Left ventricle myocardium superior (tissue), 1 donor: ENCODE measurements around the gene BMP6. TPM values are rescaled to one million over a fixed set of nuclear protein-coding genes. Genes with fewer than 3 reads are reported as not detected.

Experiments
- ATAC-seq: fragments of 200-7000 bp; cut with Tn5 transposase; one replicate; pipeline ENCODE4 v1.9.1; 2020; ENCODE audit warnings: mild to moderate bottlenecking, moderate library complexity
- DNase-seq: peaks from one replicate; pipeline ENCODE4 v3.0.0-alpha.2; 2020
- intact Hi-C: fragments of 100-400 bp; cut with micrococcal nuclease; formaldehyde crosslinking; loops from one replicate; pipeline ENCODE4 v1.11.0; 2022
- total RNA-seq: library from RNA; stranded (reverse); fragmentation: NEBNext Ultra II Directional; extraction: Animal tissue kit (Norgen Biotek cat#: 25700); gene quantifications from one replicate; pipeline ENCODE4 v1.2.1, GENCODE V29; 2021
- donor health status: DM: no; HTN: yes; CAD: no; lungs with severe emphysema.

The BMP6 gene
- total RNA-seq, 1 donor from 2014 or later: 2.7 TPM

- ATAC-seq (no peak), DNase-seq (no peak)
- intact Hi-C loops: no loop called here
Observed at GRCh38 chr6:7737106-7737505, 11.2 kb downstream of the BMP6 start.

GRCh38 chr6:7737867-7738266 lies 12.0 kb downstream of the BMP6 start:
- intact Hi-C loops: no loop called here
- ATAC-seq: no peak
- no peak for DNase-seq

GRCh38 chr6:7742223-7742785 lies 16.4 kb downstream of the BMP6 start:
- ATAC-seq (no peak), DNase-seq (no peak)

GRCh38 chr6:7745942-7746341 lies 20.0 kb downstream of the BMP6 start:
- ATAC-seq (no peak), DNase-seq (no peak)
- intact Hi-C loops: no loop called here

More at GRCh38 chr6:7742223-7742785, 16.4 kb downstream of the BMP6 start:
- intact Hi-C loops: no loop called here

GRCh38 chr6:7747016-7747415 lies 21.1 kb downstream of the BMP6 start:
- intact Hi-C loops: no loop called here
- DNase-seq (no peak), ATAC-seq (no peak)

GRCh38 chr6:7747433-7747832 lies 21.5 kb downstream of the BMP6 start:
- intact Hi-C loops: no loop called here
- DNase-seq: no peak
- no peak for ATAC-seq

GRCh38 chr6:7747901-7748504 lies 22.1 kb downstream of the BMP6 start:
- intact Hi-C loops: no loop called here
- DNase-seq: no peak
- no peak for ATAC-seq

- intact Hi-C loops: no loop called here
- ATAC-seq: no peak
- DNase-seq: no peak
Observed at GRCh38 chr6:7749478-7749877, 23.6 kb downstream of the BMP6 start.

GRCh38 chr6:7750197-7750596 lies 24.3 kb downstream of the BMP6 start:
- DNase-seq (no peak), ATAC-seq (no peak)
- intact Hi-C loops: no loop called here

GRCh38 chr6:7758456-7758855 lies 32.6 kb downstream of the BMP6 start:
- intact Hi-C loops: no loop called here
- ATAC-seq (peak; percentile 56), DNase-seq (peak; percentile 36)

GRCh38 chr6:7759320-7759719 lies 33.4 kb downstream of the BMP6 start:
- no peak for DNase-seq
- intact Hi-C loops: no loop called here
- no peak for ATAC-seq

- no peak for DNase-seq
- intact Hi-C loops: no loop called here
- ATAC-seq: no peak
Observed at GRCh38 chr6:7761051-7761450, 35.2 kb downstream of the BMP6 start.

- intact Hi-C loops: no loop called here
- DNase-seq (no peak), ATAC-seq (peak; percentile 32)
Observed at GRCh38 chr6:7762760-7763159, 36.9 kb downstream of the BMP6 start.

- DNase-seq: peak; percentile 39
- ATAC-seq: peak; percentile 83
- intact Hi-C loops: no loop called here
Observed at GRCh38 chr6:7763881-7764280, 38.0 kb downstream of the BMP6 start.

- intact Hi-C loops: no loop called here
- no peak for ATAC-seq
- no peak for DNase-seq
Observed at GRCh38 chr6:7765575-7766325, 39.9 kb downstream of the BMP6 start.

GRCh38 chr6:7769702-7770101 lies 43.8 kb downstream of the BMP6 start:
- intact Hi-C loops: no loop called here
- DNase-seq: no peak
- ATAC-seq: no peak

GRCh38 chr6:7770111-7770510 lies 44.2 kb downstream of the BMP6 start:
- ATAC-seq (no peak), DNase-seq (no peak)
- intact Hi-C loops: no loop called here

- intact Hi-C loops: no loop called here
- no peak for DNase-seq
- ATAC-seq: no peak
Observed at GRCh38 chr6:7770601-7771000, 44.7 kb downstream of the BMP6 start.

- ATAC-seq (no peak), DNase-seq (no peak)
- intact Hi-C loops: no loop called here
Observed at GRCh38 chr6:7773322-7773721, 47.4 kb downstream of the BMP6 start.

GRCh38 chr6:7773914-7774313 lies 48.0 kb downstream of the BMP6 start:
- no peak for ATAC-seq
- intact Hi-C loops: no loop called here
- no peak for DNase-seq

GRCh38 chr6:7776509-7776908 lies 50.6 kb downstream of the BMP6 start:
- no peak for DNase-seq
- ATAC-seq: no peak
- intact Hi-C loops: no loop called here
